Vagina (tissue), 2 donors: ENCODE results near the gene MNAT1. TPM values are rescaled to one million over a fixed set of nuclear protein-coding genes. Genes with fewer than 3 reads are reported as not detected.

Source experiments
- DNase-seq, 2 donors: peaks; one replicate each; pipeline ENCODE4 v3.0.0-alpha.2; 2017; ENCODE audit errors: extremely low spot score in 2 of 2
- H3K27ac ChIP-seq: fragments of 200-600 bp; sonication (generic); one replicate; pipeline ENCODE4 v1.5.1; 2019
- H3K27me3 ChIP-seq: fragments of 200-600 bp; sonication (generic); one replicate; pipeline ENCODE4 v1.5.1; 2019
- H3K36me3 ChIP-seq, 2 donors: fragments of 200-600 bp; sonication (generic); one replicate each; pipeline ENCODE4 v1.5.1; 2017 to 2019
- H3K4me1 ChIP-seq: fragments of 200-600 bp; sonication (generic); one replicate; pipeline ENCODE4 v1.5.1; 2019
- H3K4me3 ChIP-seq, 2 donors: fragments of 200-600 bp; sonication (generic); 1 replicate in 1 of 2; 2 replicates in 1 of 2; pipeline ENCODE4 v1.5.1; 2016 to 2019
- H3K9me3 ChIP-seq: fragments of 200-600 bp; sonication (generic); one replicate; pipeline ENCODE4 v1.5.1; 2019
- CTCF ChIP-seq, 3 experiments: fragments of 450-650 bp in 2 of 3; fragments of 200-600 bp in 1 of 3; sonication (generic) in 1 of 3; IDR thresholded peaks; one replicate each; pipeline ENCODE4 v1.5.1; 2017 to 2019; ENCODE audit warnings: antibody characterized with exemption in 3 of 3, mild to moderate bottlenecking in 2 of 3, moderate library complexity in 2 of 3
- POLR2A ChIP-seq, 2 donors: fragments of 450-650 bp; IDR thresholded peaks; one replicate each; pipeline ENCODE4 v1.6.1; 2017; ENCODE audit warnings: antibody characterized with exemption in 2 of 2, mild to moderate bottlenecking in 2 of 2, moderate library complexity in 2 of 2
- POLR2AphosphoS5 ChIP-seq, 2 donors: sonication (generic); formaldehyde crosslinking; IDR thresholded peaks; one replicate each; pipeline ENCODE4 v1.9.0; 2017; ENCODE audit warnings: antibody characterized with exemption in 2 of 2, mild to moderate bottlenecking in 2 of 2, low read depth in 1 of 2; ENCODE audit not compliant: insufficient read depth in 1 of 2
- intact Hi-C: fragments of 100-400 bp; cut with DNase I; formaldehyde crosslinking; loops from one replicate; pipeline ENCODE4 v1.15.1; 2023
- total RNA-seq: library from RNA; depleted of rRNA; stranded (reverse); fragments of >200 nt; gene quantifications from one replicate; pipeline ENCODE4 v1.2.3, GENCODE V29; 2016

The MNAT1 gene
- total RNA-seq, 1 donor from 2014 or later = 38.1 TPM

- Histone ChIP-seq H3K9me3 (no peaks in the 10 kb centered on the region), H3K36me3 (no peaks in the 10 kb centered on the region), H3K4me3 (peak overlapping the region; percentile 60 to 66), H3K4me1 (peaks cover 29% of the 10 kb centered on the region), H3K27me3 (no peaks in the 10 kb centered on the region), H3K27ac (no peak overlapping the region)
- TF ChIP-seq POLR2AphosphoS5 (IDR thresholded peaks at IDR 0.05; ENCODE audit: insufficient read depth in 1 of 2, low read depth in 1 of 2) = no peak
- no peak for TF ChIP-seq POLR2A (IDR thresholded peaks at IDR 0.05)
- TF ChIP-seq CTCF (IDR thresholded peaks at IDR 0.05) = no peak
- no peak for DNase-seq
- intact Hi-C loops = loop anchor here (5.0 kb wide), 1 partner anchor 64 kb away; no protein-coding TSS in a partner anchor
Observed at GRCh38 chr14:60720962-60721325, 13.6 kb upstream of the MNAT1 start.

DNA sequence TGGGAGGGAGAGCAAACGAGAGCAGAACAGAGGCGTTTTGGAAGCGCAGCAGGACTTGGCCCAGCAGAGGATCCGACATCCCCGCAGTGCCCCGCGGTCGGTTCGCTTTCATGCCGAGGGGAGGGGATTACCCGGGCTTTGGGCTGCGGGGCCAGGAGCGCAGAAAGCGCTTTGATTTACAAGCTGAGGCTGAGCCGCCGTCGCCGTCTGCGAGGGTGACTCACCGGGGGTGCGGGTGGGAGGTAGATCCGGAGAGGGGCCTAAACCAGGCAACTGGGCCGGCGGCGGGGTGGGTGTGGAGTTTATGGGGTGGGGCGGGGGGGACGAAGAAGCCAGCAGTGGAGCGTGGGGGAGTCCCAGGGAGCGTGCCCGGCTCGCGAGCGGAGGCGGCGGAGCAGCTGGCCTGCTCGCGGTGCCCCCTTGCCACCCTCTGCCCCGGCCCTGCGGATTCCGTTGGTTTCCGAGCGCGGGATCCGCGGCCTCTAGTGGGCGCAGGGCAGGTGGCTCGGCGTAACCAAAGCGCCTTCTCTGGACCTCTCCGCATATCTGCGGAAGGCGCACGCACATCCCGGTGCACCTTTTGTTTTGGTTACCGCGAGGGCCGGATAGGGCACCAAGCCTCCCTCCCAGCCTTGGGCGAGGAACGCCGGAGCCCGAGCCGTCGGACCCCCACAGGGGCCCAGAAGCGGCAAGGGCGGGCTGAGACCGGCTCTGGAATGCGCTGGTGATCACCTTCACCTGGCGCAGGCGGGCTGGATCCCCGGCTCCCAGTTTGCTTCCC, 13.0 kb upstream of the MNAT1 start:
- Histone ChIP-seq H3K27me3 (no peaks in the 10 kb centered on the region), H3K36me3 (no peaks in the 10 kb centered on the region), H3K4me1 (peaks cover 29% of the 10 kb centered on the region), H3K27ac (peak overlapping the region; percentile 56), H3K9me3 (no peaks in the 10 kb centered on the region), H3K4me3 (peak overlapping the region; percentile 60 to 66)
- intact Hi-C loops = loop anchor here (5.0 kb wide), 1 partner anchor 64 kb away; no protein-coding TSS in a partner anchor
- DNase-seq = no peak
- TF ChIP-seq POLR2AphosphoS5 (IDR thresholded peaks at IDR 0.05; ENCODE audit: insufficient read depth in 1 of 2, low read depth in 1 of 2) (no peak), POLR2A (IDR thresholded peaks at IDR 0.05) (no peak), CTCF (IDR thresholded peaks at IDR 0.05) (no peak)

GRCh38 chr14:60722107-60722356, 12.5 kb upstream of the MNAT1 start:
- TF ChIP-seq CTCF (IDR thresholded peaks at IDR 0.05) (no peak), POLR2A (IDR thresholded peaks at IDR 0.05) (no peak), POLR2AphosphoS5 (IDR thresholded peaks at IDR 0.05; ENCODE audit: insufficient read depth in 1 of 2, low read depth in 1 of 2) (no peak)
- Histone ChIP-seq H3K4me1 (peaks cover 29% of the 10 kb centered on the region), H3K9me3 (no peaks in the 10 kb centered on the region), H3K4me3 (peak overlapping the region; percentile 60 to 66), H3K27me3 (no peaks in the 10 kb centered on the region), H3K36me3 (no peaks in the 10 kb centered on the region), H3K27ac (peak overlapping the region; percentile 56)
- intact Hi-C loops = loop anchor here (5.0 kb wide), 1 partner anchor 65 kb away; no protein-coding TSS in a partner anchor
- no peak for DNase-seq

DNA sequence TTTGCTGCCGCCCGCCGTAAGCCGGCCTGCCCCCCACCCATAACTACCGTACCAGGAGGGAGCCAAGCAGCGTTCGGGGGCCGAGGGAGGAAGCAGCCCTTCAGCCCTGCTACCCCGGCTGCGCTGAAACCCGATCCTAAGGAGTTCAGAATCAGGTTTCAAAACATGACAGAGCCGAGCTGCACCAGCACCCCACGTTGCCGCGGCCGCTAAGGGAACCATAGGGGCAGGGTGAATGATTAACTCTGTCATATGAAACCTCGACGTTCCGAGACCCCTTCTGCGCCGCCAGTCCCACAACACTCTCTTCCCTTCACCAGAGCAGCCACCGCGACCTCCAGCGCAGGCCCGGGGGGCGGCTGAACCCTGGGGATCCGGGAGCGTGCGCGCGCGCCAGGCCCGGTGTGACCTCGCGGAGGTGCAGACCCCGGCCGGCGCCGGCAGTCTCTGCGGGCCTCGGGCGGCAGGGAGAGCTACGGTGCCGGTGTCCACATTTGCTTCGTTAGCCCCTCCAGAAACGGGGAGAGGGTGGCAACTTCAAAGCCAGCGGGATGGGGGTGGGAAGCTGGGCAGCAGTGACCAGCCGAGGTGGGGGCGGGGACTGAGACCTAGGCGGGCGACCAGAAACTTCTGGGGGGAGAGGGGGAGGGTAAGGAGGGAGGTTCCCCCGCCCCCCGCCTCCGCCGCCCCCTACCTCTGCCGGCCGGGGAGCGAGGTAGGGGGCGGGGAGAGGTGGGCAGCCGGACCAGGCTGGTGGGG, 12.0 kb upstream of the MNAT1 start:
- Histone ChIP-seq H3K4me3 (peak overlapping the region; percentile 60 to 66), H3K4me1 (peaks cover 29% of the 10 kb centered on the region), H3K9me3 (no peaks in the 10 kb centered on the region), H3K36me3 (no peaks in the 10 kb centered on the region), H3K27me3 (no peaks in the 10 kb centered on the region), H3K27ac (peak overlapping the region; percentile 56)
- no peak for TF ChIP-seq CTCF (IDR thresholded peaks at IDR 0.05)
- TF ChIP-seq POLR2A (IDR thresholded peaks at IDR 0.05) = no peak
- TF ChIP-seq POLR2AphosphoS5 (IDR thresholded peaks at IDR 0.05; ENCODE audit: insufficient read depth in 1 of 2, low read depth in 1 of 2) = no peak
- intact Hi-C loops = loop anchor here (5.0 kb wide), 1 partner anchor 65 kb away; no protein-coding TSS in a partner anchor
- DNase-seq = no peak
